CD4-positive, alpha-beta T cell treated with Interleukin-17A for 4 hours (primary cell): Measurements from ENCODE around the gene CADM1.

ENCODE experiments used
- DNase-seq: peaks from one replicate; pipeline ENCODE4 v3.0.0-alpha.2; 2020; ENCODE audit warnings: mixed read lengths

Gene CADM1

GRCh38 chr11:115306689-115307088 is 197.5 kb downstream of the CADM1 start:
- no peak for DNase-seq

DNA sequence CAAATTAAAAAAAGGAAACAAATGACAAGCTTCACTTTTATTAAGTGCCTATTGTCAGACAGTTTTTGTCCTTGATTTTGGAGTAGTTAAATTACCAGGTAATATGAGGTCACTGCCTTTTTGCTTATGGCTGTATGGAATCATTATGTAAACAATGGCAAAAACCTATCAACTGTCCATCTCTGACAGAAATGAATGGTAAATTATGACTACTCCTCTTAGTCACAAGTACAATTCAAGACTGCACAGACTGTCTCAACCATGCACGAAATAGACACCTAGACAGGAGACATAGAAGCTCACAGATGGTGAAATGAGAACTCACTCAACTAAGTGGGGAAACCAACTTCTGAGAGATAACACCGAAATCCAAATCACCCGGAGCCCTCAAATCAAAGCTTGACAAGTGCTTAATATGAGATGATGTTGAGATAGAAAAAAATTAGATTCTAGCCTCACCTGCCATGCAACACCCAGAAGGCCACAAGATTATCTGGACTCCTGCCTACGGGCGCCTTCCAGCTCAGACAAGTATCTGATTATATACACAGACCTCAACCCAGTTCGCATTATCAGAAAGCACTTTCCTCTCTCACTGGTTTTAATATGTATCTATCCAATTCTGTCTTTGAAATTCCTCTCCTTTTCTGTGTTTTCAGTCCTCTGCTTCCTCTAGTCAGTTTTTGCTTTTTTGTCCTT is 199.3 kb downstream of the CADM1 start:
- no peak for DNase-seq

GRCh38 chr11:115303929-115304531 is 200.2 kb downstream of the CADM1 start:
- DNase-seq, result no peak

DNA sequence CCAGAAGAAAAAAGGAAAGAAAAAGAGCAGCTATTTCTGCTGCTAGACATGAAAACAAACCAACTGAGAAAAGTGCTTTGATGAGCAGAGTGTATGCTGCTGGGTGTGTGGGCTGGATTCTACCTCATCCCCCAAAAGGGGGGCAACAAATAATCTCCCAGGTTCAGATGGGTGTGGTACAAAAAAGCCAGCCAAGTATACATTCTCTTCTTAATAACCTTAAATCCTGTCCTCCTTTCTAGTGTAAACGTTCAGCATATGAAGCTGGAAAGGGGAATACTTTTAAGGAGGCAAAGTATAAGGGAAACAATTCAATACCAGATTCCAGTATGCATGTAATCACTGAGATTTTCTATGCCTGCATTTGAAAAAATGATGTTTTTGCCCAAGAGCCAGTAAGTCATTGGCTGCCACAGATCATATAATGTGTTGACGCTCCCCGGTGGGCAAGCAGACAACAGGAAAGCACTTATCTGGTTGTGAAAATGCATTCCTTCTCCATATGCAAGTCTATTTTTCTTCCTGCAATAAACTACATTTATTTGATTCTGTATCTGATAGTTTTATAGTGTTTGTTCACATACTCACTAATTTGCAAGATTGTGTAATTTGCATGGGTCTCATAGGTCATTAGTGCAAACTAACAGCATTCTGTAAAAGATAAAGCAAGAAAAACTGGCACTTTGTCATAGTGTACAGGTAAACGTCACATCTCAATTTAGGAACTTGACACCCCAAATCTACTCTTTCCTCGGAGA is 201.1 kb downstream of the CADM1 start:
- no peak for DNase-seq

DNA sequence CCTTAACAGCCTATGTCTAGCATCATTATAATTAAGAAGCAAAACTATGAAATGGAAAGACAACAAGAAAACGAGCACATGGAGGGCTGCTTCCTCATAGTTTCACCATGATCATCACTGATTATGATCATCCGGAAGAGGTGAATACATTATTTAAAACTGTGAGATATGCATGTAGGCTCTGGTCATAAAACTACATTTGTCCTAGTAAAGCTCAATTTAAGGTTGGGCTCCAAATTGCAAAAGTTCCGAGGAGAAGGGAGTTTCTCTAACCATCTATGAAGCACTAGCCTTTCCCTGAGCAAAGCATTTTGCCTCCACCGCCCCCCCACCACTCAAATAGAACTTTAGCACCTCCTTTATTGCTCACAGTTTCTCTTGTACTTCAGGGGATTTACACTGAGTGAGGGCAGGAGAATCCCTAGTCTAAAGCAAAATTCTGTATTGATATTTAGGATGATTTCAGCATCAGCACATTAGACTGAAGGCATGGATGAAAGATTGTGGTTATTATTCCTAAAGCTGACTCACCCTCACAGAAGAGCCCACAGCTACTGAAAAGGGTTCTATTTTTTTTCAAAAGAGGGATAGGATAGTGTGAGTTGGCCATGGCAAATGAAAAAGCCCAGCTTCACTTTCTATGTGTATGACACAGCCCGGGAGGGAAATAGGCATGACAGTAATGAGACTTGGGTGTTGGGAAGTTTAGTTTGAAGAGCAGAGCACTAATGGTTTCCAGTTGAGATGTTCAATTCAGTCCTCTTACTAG is 203.4 kb downstream of the CADM1 start:
- no peak for DNase-seq

- DNase-seq, result no peak
Measured at GRCh38 chr11:115298300-115299012, 205.8 kb downstream of the CADM1 start.

DNA sequence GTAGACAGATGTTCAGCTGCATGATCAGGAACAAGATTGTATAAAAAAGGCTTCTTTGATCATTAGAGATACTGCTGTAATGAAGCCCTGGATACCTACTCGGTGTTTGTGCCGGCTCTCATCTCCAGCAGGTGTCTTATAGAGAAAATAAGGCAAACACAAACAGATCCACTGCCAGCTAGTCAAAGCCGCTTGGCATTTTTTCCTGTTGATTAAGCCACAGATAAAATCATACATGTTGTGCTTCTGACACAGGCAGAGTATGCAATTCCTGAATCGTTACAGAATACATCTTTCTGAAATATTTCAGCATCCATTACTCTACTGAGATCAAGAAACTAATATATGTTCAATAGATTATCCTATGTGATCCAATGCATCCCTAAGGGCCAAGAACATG is 206.9 kb downstream of the CADM1 start:
- no peak for DNase-seq

- no peak for DNase-seq
Measured at GRCh38 chr11:115291325-115291724, 212.9 kb downstream of the CADM1 start.

DNA sequence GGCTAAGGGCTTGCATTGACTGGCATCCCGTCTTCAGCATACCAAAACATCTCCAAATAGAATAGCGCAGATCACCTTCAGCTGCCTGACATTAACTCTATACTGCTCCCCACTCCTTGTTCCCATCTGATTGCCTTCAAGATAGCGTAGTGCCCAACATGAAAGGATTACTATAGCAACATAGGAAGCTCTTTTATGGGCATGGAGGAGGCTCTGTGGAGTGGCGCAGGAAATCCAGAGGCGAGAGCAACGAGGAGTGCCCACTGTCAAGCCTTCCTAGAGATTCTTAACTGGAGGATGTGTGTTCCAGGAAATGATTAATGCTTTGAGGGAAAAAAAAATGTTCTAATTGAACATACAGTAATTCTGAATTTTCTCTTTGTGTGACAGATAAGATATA is 213.3 kb downstream of the CADM1 start:
- DNase-seq, result no peak

- DNase-seq, result no peak
Measured at GRCh38 chr11:115290479-115290878, 213.7 kb downstream of the CADM1 start.

- DNase-seq, result no peak
Measured at GRCh38 chr11:115287266-115287665, 216.9 kb downstream of the CADM1 start.

DNA sequence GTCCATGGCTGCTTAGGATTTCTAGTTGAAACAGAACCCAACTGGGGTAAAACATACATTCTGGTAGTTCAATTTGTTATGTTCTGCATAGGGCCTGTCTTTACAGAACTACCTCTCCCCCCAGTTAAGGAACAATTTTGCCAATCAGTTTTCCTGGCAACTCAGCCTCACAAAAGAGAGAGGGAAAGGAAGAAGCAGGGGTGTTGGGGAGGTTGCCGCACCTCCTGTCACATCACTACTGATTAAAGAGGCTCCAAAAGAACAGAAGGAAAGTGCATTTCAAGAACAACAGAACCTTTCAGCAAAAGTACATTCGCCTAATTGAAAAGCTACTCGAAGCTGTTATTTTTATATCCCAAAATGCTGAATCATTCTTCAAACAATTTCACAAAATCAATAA is 217.6 kb downstream of the CADM1 start:
- no peak for DNase-seq

GRCh38 chr11:115284773-115285172 is 219.4 kb downstream of the CADM1 start:
- DNase-seq, result no peak

- DNase-seq, result no peak
Measured at GRCh38 chr11:115282923-115283322, 221.3 kb downstream of the CADM1 start.

GRCh38 chr11:115280775-115281174 is 223.4 kb downstream of the CADM1 start:
- no peak for DNase-seq

DNA sequence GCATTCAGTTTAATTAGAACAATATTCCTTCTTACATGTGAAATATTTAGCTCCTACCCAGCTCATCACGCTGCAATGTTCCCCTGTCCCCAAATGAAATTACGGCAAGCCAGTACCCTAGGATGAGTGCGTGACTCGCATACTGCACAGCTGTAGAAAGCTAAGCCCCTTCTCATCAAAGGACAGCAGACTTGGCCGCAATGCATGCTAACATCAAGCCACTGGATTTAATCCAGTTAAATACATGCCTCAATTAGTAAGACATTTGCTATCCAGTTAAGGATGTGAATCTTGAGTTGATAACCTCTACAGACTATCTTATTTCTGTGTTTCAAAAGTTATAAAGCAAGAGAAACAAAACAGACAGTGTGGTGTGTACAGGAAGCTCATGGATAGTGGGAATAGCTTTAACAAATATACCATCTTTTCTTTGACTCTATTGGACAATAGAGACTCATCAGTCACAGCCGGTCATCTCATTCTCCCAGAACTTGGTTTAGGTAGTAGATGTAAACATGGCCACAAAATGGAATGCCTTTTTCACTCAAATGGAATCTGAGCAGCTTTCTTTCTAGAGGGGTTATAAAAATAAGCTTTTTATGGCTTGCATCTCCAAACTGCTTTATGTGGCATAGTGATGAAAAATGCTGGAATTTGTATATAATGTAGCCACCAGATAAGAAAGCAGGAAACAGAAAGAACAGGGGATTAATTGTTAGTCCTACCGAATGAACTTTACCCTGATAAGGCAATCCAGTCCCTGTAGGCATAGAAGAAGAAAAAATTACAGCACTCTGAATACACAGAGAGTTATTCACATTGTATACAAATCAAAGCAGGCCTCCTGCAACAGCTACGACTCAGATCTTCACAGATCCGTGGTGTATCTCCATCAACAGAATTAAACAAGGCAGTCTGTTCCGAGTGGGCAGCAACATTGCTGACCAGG is 224.1 kb downstream of the CADM1 start:
- DNase-seq, result no peak

GRCh38 chr11:115276799-115277198 is 227.4 kb downstream of the CADM1 start:
- no peak for DNase-seq

DNA sequence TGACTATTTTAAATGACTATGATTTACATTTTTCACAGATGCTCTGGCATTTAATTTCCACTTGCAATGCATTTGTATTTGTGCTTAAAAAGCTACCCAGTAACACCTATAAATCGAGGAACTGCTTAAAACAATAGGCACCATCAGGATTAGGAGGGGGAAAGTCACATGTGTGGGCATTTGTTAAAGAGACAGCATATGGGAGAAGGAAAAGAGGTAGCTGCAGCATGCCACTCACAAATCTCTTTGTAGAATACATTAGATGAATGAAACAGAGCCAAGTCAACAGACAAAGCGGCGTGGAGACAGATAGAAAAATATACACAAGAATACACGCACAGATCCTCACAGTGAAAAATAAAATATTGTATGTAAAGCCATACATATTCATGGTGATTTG is 228.0 kb downstream of the CADM1 start:
- DNase-seq, result no peak

DNA sequence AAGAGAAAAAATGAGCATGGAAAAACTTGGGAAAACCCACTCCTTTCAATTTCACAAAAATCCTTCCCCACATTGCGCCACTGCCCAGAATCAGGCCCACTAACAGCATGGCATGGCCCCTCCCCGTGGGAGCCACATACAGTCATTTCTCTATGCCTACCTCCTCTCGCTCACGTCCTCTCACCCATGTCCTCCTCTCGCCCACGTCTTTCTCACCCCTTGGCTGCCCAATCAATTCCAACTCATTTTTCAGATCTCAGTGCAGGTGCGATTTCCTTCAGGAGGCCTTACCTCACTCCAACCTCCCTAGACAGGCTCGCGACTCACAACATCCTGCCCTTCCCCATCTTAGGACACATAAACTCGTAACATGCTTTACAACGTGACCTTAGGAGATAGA is 229.2 kb downstream of the CADM1 start:
- DNase-seq, result no peak

- DNase-seq, result no peak
Measured at GRCh38 chr11:115272925-115273324, 231.3 kb downstream of the CADM1 start.

DNA sequence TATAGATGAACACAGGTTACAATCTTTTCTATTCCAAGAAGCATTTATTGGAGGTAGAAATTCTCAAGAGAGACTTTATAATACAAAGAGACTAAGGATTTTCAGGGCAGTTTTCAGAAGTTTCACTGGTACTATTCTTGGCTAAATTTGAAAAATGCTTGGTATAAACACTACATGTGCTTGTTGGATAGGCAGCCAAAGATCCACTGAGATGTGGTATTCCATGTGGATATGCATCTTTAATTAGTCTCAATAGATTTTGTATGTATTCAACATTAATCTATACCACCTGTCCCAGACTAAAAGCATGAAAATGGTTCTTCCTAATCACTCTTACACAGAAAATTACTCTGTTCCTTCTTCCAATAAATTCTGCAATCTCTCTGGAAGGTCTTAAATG is 232.6 kb downstream of the CADM1 start:
- no peak for DNase-seq
